Measurements from ENCODE around the gene GNG7. TPM values are rescaled to one million over a fixed set of nuclear protein-coding genes. Genes with fewer than 3 reads are reported as not detected.
A peak's percentile ranks its signal among the peaks of the same experiment; 100 is the strongest.

GNG7 gene
- polyA plus RNA-seq, 1 donor (not counting 4 experiments of a cell fraction or from before 2014, with no cell fraction given), result 0.01 TPM

DNA sequence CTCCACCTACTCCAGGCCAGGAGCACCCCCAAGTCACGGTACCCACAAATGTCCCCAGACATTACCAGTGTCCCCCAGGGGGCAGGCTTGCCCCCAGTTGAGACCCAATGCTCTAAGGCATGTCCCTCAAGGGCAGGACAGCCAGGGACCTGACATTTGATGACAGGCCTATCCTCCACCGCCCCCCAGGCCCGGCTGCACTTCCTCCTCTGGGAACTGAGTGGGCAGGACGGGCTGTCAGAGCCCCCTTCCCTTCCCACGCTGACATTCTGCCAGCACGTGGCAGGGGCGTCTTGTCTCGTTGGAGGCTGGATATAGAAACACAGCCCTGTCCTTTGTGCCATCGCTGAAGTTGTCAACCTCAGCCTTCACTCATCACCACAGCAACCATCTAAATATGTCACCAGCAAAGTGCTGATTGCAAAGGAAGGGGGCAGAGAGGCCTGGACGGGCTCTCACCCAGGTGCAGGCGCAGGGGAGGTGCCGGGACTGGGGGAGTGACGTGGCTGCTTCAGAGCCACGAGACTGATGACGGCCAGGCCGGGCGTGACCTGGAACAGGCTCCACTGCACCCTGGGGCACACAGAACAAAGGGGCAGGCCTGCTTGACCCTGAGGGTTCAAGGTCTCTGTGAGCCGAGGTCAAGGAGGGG lies 38.4 kb downstream of the GNG7 start:
- H3K27me3 ChIP-seq (ENCODE audit: control insufficient read depth, extremely low read depth, insufficient read depth, low read length), result no peaks in the 10 kb centered on the region
- no peak overlapping the region for H2AFZ ChIP-seq (ENCODE audit: control insufficient read depth, low read length)
- H4K20me1 ChIP-seq (ENCODE audit: control insufficient read depth, extremely low read depth, insufficient read depth, low read length), result no peaks in the 10 kb centered on the region
- no peaks in the 10 kb centered on the region for H3K36me3 ChIP-seq (ENCODE audit: control insufficient read depth in 2 of 2, extremely low read depth in 1 of 2, insufficient read depth in 2 of 2, low read length in 2 of 2)
- no peaks in the 10 kb centered on the region for H3K9me3 ChIP-seq (ENCODE audit: control insufficient read depth, low read depth, low read length)
- no peak overlapping the region for H3K4me3 ChIP-seq (ENCODE audit: control insufficient read depth in 2 of 3, extremely low read depth in 1 of 3, insufficient read depth in 2 of 3, low read depth in 1 of 3, low read length in 3 of 3)
- TF ChIP-seq EZH2 (IDR thresholded peaks at IDR 0.05; ENCODE audit: low read length), result no peak
- TF ChIP-seq, protein P1, sequence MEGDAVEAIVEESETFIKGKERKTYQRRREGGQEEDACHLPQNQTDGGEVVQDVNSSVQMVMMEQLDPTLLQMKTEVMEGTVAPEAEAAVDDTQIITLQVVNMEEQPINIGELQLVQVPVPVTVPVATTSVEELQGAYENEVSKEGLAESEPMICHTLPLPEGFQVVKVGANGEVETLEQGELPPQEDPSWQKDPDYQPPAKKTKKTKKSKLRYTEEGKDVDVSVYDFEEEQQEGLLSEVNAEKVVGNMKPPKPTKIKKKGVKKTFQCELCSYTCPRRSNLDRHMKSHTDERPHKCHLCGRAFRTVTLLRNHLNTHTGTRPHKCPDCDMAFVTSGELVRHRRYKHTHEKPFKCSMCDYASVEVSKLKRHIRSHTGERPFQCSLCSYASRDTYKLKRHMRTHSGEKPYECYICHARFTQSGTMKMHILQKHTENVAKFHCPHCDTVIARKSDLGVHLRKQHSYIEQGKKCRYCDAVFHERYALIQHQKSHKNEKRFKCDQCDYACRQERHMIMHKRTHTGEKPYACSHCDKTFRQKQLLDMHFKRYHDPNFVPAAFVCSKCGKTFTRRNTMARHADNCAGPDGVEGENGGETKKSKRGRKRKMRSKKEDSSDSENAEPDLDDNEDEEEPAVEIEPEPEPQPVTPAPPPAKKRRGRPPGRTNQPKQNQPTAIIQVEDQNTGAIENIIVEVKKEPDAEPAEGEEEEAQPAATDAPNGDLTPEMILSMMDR (optimal IDR thresholded peaks at IDR 0.05 in 1 of 3, IDR thresholded peaks at IDR 0.05 in 1 of 3, conservative IDR thresholded peaks at IDR 0.05 in 1 of 3; ENCODE audit: extremely low read depth in 1 of 3, insufficient read depth in 2 of 3, low read length in 3 of 3), result peak in 1 of 3 experiments; percentile 4
- no peak for DNase-seq (ENCODE audit: low read depth, low spot score)
- H3K4me2 ChIP-seq (ENCODE audit: control insufficient read depth, extremely low read depth, insufficient read depth, low read depth, low read length), result no peak overlapping the region
- dilution Hi-C loops (cut with MboI; ENCODE audit: extremely low pct_ligation_motif_present, low sequenced_read_pairs), result no loop called here
- no peak overlapping the region for H3K27ac ChIP-seq (ENCODE audit: control insufficient read depth, insufficient read depth, low read length)
- no peaks in the 10 kb centered on the region for H3K4me1 ChIP-seq (ENCODE audit: control insufficient read depth, extremely low read depth, insufficient read depth, low read length)
- no peak overlapping the region for H3K9ac ChIP-seq (ENCODE audit: control insufficient read depth, extremely low read depth, insufficient read depth, low read length)
- H3K9me1 ChIP-seq (ENCODE audit: control insufficient read depth, extremely low read depth, insufficient read depth, low read length), result no peaks in the 10 kb centered on the region
- H3K79me2 ChIP-seq (ENCODE audit: control insufficient read depth, insufficient read depth, low read length), result no peaks in the 10 kb centered on the region
- no peak for FAIRE-seq

DNA sequence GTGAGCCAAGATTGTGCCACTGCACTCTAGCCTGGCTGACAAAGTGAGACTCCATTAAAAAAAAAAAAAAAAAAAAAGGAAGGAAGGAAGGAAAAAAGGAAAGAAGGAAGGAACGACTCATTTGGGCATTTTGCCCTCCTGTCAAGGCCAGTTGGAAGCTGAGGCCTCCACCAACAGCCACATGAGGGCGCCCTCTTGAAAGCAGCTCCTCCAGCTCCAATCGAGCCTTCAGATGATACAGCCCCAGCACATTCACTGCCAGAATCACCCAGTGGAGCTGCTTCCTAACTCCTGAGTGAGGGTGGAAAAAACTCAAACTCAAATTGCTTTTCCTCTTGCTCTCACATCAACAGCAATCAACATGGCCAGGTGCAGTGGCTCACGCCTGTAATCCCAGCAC lies 40.9 kb downstream of the GNG7 start:
- dilution Hi-C loops (cut with MboI; ENCODE audit: extremely low pct_ligation_motif_present, low sequenced_read_pairs), result no loop called here
- no peak overlapping the region for H3K4me2 ChIP-seq (ENCODE audit: control insufficient read depth, extremely low read depth, insufficient read depth, low read depth, low read length)
- H3K9me1 ChIP-seq (ENCODE audit: control insufficient read depth, extremely low read depth, insufficient read depth, low read length), result no peaks in the 10 kb centered on the region
- no peaks in the 10 kb centered on the region for H3K9me3 ChIP-seq (ENCODE audit: control insufficient read depth, low read depth, low read length)
- TF ChIP-seq, protein P1 (optimal IDR thresholded peaks at IDR 0.05 in 1 of 3, IDR thresholded peaks at IDR 0.05 in 1 of 3, conservative IDR thresholded peaks at IDR 0.05 in 1 of 3; ENCODE audit: extremely low read depth in 1 of 3, insufficient read depth in 2 of 3, low read length in 3 of 3), result peak in 2 of 3 experiments; percentile 19 to 25
- TF ChIP-seq EZH2 (IDR thresholded peaks at IDR 0.05; ENCODE audit: low read length), result no peak
- no peaks in the 10 kb centered on the region for H3K36me3 ChIP-seq (ENCODE audit: control insufficient read depth in 2 of 2, extremely low read depth in 1 of 2, insufficient read depth in 2 of 2, low read length in 2 of 2)
- no peaks in the 10 kb centered on the region for H4K20me1 ChIP-seq (ENCODE audit: control insufficient read depth, extremely low read depth, insufficient read depth, low read length)
- no peaks in the 10 kb centered on the region for H3K4me1 ChIP-seq (ENCODE audit: control insufficient read depth, extremely low read depth, insufficient read depth, low read length)
- H3K27me3 ChIP-seq (ENCODE audit: control insufficient read depth, extremely low read depth, insufficient read depth, low read length), result no peaks in the 10 kb centered on the region
- no peak overlapping the region for H3K9ac ChIP-seq (ENCODE audit: control insufficient read depth, extremely low read depth, insufficient read depth, low read length)
- no peak overlapping the region for H3K27ac ChIP-seq (ENCODE audit: control insufficient read depth, insufficient read depth, low read length)
- FAIRE-seq (no peak), DNase-seq (ENCODE audit: low read depth, low spot score) (no peak)
- H3K79me2 ChIP-seq (ENCODE audit: control insufficient read depth, insufficient read depth, low read length), result no peaks in the 10 kb centered on the region
- no peak overlapping the region for H3K4me3 ChIP-seq (ENCODE audit: control insufficient read depth in 2 of 3, extremely low read depth in 1 of 3, insufficient read depth in 2 of 3, low read depth in 1 of 3, low read length in 3 of 3)
- H2AFZ ChIP-seq (ENCODE audit: control insufficient read depth, low read length), result no peak overlapping the region
